Cerebellar cortex (tissue), 1 donor: ENCODE measurements around the gene EPB41.
A peak's percentile ranks its signal among the peaks of the same experiment; 100 is the strongest.
"Not testable (repeated sequence)": the region's sequence is repeated elsewhere in the genome, so short reads cannot be mapped to it uniquely, and the experiment has no call there.

Source experiments
- DNase-seq: peaks from one replicate; pipeline ENCODE4 v3.0.0-alpha.2; 2015; ENCODE audit warnings: low spot score

EPB41 gene

DNA sequence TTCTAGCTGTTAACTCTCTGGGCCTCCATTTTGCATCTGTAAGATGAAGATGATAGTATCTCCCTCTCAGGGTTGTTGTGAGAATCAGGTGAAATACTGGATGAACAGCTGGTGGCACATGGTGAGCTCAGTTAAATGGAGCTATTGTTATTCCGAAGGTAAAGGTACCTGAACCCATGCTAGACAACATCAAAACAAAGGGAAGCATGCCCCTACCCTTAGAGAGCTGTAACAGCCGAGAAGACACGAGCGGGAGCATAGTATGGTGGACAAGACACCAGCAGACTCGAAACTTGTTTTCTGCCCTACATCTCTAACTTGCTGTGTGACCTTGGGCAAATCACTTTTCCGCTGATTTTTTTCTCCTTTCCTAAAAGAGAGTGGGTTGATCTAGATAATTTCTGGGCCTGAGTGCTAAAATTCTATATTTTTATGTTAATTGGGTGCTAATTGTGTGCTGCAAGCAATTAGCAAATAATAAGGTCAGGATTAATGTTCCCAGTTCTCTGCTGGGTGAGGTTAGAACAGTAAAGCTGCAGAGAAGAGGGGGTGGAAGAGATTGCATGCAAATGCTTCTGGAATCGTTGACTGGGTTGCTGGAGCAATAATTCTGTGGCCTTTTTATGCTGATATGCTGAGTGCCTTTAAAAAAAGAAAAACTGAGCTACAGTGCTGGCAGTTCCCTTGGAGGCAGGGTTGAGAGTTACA lies 198.5 kb downstream of the EPB41 start:
- DNase-seq = no peak

DNA sequence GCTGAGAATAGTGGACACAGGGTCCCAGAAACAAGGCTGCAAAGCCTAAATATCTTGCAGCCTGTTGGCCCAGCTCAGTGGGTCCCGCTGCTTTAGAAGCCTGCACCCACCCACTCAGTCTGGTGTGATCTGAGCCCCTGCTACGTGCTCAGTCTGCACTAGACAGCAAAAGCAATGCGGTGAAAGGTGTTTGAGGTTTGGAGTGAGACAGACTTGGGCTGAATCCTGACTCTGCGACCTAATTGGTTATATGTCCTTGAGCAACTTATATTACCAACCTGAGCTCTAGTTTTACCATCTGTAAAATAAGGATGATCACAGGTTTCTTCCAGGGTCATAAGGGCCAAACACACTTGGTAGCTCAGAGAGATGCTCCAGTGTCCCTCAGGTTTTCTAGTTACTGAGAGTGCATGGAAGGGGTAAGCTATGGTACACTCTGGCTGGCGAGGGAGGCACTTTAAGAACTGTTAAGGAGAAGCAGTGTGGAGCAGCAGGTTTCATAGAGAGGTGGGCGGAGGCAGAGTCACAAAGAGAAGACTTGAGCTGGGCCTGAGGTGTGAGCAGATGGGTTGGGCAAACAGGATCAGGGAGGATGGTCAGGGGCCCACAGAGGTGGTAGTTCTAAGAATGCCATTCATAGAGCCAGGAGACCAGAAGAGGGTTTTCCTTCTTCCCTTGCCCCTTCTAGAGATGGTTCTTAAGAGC lies 199.2 kb downstream of the EPB41 start:
- no peak for DNase-seq

DNA sequence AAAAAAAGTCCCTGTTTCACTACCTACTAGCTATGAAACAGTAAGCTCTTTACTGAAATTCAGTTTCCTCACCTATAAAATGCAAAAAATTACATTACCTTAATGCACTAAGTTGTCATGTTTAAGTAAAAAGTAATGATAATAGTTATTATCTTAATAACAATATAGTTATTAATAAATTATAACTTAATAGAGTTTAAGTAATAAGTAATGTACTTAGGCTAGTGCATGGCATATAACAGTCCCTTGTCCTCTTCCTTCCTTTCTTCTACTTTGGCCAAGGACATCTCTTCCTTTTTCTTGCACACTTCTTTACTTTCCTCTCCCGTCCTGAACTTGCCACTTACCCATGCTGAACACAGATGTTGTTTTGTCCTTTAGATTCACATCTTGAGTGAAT lies 200.3 kb downstream of the EPB41 start:
- no peak for DNase-seq

DNA sequence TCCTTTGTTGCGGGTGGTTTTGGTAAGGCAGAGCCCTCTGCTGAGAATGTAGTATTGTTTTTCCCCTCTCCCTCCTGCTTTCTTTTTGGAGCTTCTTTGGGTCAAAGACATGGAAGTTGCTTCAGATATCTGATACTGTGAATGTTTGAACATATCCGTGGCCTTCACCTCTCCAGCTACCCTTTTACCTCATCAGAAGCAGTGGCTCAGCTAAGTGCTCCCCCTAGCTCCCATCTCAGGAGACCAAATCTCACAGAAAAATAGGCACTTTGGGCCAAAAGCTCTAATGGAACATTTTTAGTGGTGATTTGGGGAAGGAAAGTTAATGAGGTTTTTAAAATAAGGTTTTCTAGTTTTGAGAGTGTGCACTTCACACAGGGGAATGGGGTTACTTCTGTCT lies 203.0 kb downstream of the EPB41 start:
- no peak for DNase-seq

DNA sequence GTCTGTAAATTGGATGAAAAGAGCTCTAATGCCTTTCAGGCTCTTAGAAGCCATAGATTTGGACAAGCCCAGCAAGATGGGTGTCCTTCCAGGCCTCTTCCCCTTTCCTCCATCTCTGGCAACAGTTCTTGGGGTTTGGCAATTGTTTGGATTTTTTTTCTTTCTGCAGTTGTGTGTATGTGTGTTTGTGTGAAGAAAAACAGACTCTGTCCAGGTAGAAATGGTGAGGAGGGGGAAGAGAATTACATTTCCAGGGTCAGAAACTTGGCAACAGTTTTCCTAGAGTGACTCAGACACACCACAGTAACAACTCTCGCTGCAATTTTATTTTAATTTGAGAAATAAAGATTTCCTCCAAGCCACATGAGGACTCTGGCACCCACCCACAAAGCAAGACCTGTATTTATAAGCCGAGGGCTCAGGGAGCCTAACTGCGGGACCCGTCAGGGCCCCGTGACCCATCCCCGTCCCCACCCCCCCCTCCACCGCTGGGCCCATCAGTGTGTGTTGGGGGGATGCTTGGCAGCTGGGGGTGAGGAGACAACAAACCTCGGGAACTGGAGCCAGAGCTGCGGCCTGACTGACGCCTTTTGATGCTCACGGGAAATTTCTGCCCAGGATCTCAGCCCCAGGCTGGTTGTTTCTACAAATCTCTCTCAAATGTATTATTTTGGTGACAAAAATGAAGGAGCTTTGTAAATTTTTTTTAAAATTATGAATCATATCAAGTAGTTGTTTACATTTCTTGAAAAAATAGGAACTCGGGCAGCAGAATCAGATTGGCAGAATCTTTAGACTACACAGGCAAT lies 205.0 kb downstream of the EPB41 start:
- no peak for DNase-seq

DNA sequence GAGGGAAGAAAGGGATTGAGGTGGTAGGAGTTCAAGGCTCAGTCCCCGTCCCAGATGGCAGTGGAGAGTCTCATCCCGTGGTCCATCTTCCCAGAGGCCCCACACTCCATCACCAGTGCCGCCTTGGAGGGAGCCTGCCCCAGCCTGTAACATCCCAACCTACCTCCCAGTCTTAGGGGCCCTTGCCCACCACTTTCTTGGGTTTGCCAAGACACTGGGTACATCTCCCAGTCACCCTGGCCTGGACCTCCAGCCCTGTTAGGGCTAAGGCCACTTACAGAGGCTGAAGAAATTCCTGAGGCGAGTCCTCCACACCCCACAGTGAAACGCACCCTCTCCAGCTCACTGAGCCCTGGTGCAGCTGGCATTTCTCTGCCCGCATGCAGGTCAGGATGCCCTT lies 206.0 kb downstream of the EPB41 start:
- no peak for DNase-seq

DNA sequence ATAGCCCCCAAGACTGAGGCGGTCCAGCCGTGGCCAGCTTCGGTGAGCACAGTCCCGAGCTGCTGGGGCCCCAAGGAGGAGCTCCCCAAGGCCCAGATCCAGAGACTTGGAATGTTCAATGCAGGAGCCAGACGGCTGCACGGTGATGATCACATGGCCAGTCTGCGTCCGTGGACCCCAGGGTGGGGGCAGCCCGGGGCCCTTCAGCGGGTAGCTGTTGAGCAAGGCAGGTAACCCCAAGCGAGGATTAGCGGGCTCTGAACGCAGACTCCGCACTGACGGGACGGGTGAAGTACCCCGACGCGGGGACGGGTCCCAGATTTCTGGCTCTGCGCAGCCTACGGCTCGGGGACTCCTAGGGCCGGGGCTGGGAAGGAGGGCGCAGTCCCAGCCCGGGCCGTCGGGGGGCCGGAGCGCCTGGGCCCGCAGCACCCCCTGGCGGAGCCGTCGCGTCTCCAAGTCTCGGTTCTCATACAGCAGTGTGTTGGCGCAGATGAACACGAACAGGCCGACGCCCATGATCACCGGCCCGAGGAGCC lies 206.6 kb downstream of the EPB41 start:
- no peak for DNase-seq

DNA sequence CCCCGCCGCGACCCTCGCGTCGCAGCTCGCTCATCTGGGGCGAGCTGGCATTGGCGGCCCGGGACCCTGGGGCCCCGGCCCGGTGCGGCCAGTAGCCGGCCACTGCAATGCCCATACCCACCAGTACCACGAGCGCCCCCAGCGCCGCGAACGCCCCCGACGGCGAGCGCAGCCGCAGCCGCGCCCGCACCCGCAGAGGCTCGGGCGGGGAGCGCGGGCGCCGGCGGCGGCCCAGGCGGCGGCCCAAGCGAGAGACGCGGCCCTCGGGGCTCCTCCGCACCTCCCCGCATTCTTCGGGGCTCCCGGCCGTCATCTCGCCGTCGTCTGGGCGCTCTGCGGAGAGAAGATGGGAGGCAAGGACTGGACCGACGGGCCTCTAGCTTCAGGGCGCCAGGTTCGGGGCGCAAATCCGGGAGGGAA lies 207.2 kb downstream of the EPB41 start:
- DNase-seq = no peak

DNA sequence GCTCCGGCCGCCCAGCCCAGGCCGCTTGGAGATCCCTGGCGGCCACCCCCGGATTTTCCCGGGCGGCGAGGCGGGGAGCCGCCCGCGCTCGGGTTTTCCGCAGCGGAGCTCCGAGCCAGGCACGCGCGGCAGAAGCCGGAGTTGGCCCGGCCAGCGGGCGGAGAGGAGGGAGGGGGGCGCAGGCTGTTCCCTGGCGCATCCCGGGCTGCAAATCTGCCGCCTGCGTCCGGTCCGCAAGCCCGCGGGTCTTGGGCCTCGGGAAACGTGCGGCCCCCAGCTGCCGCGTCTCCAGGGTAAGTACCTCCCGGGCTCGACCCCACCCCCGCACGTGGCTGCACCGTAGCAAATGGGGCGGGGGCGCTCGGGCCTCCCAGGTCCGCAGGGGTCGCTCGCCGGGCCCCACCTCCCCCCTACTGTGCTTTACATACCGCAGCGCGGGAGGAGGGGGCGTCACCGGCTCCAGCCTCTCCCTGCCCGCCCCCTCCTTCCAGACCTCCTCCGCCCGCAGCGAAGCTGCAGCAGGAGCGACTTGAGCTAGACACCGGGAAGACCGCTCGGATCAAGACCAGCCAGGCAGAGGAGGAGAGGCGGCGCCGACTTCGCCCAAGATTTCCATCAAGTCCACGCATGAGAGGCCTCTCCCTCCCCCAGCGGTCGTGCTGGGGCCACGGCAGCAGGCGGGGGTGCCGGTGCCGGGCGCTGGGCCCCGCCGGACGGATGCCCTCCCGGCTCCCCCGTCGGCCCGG lies 207.7 kb downstream of the EPB41 start:
- no peak for DNase-seq

DNA sequence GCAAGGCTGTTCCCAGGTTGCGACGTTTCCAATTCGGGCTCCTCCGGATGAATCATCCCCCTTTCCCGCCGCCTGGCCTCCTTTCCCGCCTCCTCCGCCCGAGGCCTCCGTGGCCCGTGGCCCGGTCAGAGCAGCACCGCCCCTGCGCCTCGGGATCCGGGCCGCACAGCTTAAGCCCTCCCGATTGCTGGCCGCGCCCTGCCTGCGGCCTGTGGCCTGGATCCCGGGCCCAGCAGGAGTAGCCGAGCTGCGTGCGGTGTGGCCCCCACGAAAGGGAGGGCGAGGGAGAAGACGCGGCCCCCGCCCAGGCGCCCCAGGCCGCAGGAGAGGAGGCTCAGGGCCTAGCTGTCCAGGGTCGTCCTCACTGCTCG lies 208.3 kb downstream of the EPB41 start:
- DNase-seq = no peak

DNA sequence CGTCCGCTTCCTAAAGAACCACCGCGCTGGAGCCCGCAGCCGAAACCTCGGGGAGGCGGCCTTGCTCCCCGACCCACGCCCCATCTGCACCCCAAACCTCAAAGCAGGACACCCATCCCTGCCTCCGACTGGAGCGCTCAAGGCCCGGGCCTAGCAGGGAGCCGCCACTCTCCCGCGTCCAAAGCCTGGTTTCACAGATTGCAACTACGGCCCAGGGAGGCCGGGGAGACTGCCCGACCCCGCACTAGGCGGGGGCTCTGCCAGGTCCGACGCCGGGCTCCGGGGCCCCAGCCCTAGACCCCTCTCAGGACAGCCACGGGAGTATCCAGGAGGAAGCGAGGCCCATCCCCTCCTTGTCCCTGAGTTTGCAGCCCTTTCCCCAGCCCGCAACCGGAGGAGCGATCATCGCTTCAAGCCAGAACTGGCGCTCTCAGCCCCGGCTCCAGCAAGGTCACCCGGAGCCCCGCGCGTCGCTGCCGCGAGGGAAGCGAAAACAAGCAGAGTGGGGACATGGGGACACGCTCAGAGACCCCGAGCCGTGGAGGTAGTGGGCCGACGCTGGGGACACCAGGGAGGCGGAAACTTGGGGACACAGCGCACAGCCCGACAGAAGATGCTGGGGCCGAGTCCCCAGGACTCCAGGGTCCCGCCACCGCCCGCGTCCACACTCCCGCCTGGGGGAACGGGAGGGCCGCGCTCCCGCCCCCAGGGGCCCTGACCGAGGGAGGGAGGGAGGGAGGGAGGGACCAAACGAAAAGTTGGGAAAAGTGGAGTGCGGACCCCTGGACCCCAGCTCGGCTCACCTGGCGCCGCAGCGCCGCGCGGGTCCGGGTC lies 208.9 kb downstream of the EPB41 start:
- DNase-seq = no peak

DNA sequence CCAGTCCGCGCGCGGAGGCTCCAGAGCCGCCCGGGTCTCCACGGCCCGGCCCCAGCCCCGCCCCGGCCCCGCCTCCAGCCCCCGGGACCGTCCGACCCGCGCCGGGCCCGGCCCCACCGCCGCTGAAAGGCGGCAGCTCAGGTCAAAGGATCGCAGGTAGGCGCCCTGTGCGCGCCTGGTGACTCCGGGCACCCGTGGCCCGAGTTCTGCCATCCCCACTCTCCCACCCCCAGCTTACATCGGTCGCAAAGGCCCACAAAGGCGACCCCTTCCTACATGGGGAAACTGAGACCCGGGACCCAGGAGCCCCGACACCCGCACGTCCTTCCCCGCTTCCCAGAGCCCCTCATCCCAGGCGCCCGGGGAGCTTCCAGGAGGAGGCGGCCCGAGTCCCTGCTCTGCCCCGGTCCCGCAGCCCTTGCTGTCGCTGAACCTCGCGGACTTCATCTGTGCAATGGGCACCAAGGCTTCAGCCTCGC lies 209.6 kb downstream of the EPB41 start, which contains the start of gene TMEM200B:
Gene TMEM200B, minus strand, starts transcription at position 17 of the 479 bp plus-strand sequence. CDS start 2,075 bp downstream, outside the sequence.
- no peak for DNase-seq

DNA sequence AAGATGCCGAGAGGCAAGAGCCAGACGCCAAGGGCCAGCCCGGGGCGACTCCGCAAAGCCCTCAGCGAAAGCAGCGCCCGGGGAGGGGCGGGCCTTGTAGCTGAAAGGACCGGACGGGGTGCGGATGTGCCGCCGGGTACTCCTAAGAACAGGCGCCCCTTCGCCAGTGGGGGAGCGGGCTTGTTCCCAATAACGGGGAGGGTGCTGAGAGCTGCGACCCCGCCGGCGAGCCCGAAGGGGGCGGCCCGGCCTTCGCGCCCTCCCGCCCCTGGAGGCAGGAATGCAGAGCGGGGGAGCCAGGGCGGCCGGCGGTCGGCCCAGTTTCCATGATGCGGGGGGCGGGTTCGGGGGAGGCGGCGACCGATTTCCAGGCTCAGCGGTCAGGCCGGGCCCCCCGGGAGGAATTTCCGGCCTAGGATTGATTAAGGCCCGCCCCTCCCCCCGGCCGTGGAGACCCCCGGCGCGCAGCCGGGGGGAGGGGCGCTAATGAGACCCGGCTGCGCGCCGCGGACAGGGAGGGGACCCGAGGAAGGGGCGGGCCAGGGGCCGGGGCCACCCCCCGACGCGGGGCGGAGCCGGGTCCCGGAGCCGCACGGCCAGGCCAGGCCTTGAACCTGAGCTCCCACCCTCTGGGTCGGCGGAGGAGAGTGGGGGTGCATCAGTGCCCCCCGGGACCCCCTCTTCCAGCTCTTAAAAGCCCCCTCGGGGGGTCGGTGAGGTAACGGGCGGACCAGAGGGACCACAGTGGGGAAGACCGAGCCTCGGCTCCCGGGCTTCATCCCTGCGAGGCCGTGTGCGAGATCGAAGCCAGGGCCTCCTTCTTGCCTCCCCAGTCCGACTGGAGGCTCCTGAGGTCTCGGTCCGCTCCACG lies 210.2 kb downstream of the EPB41 start:
- peak; percentile 53 for DNase-seq

DNA sequence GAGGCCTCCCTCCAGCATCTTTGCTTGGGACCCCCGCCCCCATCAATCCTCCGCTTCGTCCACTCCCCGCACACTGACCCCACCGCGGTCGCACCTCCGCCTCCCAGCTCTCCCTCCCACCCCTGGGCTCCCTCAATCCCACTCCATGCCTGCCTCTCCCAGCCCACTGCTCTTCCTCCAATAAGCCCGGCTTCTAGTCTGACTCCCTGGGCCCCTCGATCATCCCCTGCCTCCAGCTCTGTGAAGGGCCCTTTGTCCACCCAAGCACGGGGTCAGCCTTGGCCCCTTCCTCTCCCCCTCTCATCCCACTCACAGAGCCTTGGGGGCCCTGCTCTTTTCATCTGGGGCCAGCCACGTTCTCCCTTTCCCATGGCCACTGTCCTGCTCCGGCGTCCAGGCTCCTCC lies 210.9 kb downstream of the EPB41 start:
- DNase-seq = no peak

DNA sequence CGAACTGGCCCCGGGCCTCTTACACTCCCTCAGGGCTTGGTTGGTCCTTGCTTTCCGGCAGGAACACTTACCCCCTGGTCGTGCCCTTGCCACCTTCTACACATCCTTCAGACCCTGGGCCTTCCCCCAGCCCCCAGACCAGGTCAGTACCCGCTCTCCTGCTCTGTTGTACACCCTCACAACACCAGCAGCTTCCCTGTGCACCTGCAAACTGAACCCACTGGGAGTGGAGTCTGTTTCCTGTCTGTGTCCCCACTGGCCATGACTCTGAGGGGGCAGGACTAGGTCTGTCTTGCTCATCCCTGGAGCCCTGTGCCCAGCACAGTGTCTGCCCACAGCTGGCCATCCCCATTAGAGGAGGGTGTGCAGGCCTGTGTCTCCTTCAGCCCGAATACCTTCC lies 211.4 kb downstream of the EPB41 start:
- no peak for DNase-seq

DNA sequence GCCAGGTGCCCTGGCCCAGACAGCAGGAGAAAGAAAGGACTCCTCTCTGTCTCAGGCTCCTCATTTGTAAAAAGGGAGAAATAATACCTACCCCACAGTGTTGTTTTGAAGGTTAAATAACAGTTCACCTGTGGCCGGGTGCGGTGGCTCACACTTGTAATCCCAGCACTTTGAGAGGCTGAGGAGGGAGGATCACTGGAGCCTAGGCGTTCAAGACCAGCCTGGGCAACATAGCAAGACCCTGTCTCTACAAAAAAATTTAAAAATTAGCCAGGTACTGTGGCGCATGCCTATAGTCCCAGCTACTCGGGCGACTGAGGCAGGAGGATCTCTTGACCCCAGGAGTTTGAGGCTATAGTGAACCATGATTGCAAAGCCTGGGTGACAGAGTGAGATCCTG lies 211.8 kb downstream of the EPB41 start:
- no peak for DNase-seq

DNA sequence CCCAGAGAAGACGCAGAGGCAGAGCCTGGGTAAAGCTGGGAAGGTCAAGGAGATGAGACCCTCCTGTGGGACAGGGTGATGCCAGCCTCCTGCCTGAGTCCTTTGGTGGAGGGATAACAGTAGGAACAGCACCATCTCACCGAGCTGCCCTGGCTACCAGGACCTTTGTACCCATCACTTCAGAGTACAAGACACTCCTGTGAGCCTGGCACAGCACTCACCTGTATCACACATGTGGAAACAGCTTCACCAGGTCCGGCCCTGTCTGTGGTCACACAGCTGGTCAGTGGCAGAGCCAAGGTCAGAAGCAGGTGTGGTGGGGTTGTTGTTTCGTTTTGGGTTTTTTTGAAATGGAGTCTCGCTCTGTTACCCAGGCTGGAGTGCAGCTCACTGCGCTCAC lies 214.4 kb downstream of the EPB41 start:
- DNase-seq = no peak

DNA sequence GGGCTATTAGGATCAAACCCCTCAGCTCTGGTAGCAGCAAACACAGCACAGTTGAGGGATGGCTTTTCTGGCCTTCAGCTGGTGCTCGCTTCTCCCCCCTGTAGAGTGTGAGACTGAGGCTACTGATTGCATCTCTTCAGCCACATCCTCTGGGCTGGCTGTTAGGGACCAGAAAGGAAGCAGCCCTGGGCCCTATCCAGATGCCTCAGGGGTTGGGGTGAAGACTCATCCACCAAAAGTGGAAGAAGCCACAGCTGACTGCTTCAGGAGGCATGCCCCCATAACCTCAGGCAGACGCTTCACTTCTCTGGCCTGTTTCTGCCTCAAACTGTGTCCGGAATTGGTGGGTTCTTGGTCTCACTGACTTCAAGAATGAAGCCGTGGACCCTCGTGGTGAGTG lies 215.5 kb downstream of the EPB41 start:
- DNase-seq = no peak

DNA sequence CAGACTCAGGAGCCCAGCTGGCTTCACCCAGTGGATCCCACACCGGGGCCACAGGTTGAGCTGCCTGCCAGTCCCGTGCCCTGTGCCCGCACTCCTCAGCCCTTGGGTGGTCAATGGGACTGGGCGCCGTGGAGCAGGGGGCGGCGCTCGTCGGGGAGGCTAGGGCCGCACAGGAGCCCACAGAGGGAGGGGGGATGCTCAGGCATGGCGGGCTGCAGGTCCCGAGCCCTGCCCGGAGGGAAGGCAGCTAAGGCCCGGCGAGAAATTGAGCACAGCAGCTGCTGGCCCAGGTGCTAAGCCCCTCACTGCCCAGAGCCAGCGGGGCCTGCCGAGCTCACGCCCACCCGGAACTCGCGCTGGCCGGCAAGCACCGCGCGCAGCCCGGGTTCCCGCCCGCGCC lies 216.7 kb downstream of the EPB41 start:
- not testable (repeated sequence) for DNase-seq
